ENCODE measurements around the gene ENO4.

ENO4 gene

DNA sequence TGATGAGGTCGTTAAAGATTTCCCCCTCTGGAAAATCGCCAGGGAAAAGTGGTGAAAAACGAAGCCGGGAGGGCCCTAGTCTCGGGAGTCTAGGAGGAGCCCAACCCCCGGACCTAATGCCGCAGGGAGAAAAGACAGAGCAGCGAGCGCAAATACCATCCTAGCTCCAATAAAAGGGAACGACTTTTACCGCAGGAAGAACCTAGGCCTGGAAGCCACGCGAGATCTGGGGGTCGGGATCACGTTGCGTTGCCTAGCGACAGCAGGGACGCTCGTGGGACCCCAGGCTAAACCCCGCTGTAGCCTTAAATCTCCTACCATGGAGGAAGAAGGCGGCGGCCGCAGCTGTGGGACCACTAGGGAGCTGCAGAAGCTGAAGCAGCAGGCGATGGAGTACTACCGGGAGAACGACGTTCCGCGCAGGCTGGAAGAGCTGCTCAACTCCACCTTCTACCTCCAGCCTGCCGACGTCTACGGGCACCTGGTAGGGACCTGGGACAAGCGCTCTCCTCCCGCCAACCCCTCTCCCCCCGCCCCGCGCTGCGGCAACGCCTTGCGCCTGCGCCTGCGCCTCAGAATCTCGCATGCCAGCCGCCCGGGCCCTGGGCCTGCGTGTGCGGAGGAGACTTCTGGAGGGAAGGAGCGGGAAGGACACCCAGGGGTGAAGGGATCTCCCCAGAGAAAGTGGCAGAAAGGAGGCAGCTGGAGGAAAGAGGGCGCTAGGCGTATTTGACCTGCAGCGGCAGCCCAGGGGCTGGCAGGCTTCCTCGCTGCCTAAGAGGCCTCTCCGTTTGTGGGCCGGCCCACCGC lies at the start of gene ENO4:
Gene ENO4, plus strand, starts transcription at position 252 of the 810 bp plus-strand sequence. Its CDS starts 68 bp downstream, at position 320.
- DNase-seq (ENCODE audit: low read depth in 2 of 2) = no peak

GRCh38 chr10:116800286-116800929 lies 48.9 kb upstream of the ENO4 start:
- no peak for DNase-seq (ENCODE audit: low read depth in 2 of 2)

DNA sequence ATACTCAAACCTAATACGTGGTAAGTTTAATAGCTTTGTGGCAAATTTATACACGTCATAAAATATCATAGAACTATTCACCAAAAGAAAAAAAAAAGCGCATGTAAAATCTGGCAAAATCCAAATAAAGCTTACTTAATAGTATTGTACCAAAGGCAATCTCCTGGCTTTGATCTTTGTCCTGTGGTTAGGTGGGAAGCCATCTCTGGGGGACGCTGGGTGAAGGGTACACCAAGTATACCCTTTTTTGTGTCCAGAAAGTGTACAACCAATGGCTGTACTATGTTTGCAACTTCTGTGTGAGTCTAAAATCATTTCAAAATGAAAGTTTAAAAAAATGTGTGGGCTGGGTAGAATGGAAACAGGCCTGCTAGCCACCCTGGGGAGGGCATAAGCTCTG lies 47.6 kb upstream of the ENO4 start:
- no peak for DNase-seq (ENCODE audit: low read depth in 2 of 2)

- no peak for DNase-seq (ENCODE audit: low read depth in 2 of 2)
Observed at GRCh38 chr10:116802474-116802873, 46.8 kb upstream of the ENO4 start.

DNA sequence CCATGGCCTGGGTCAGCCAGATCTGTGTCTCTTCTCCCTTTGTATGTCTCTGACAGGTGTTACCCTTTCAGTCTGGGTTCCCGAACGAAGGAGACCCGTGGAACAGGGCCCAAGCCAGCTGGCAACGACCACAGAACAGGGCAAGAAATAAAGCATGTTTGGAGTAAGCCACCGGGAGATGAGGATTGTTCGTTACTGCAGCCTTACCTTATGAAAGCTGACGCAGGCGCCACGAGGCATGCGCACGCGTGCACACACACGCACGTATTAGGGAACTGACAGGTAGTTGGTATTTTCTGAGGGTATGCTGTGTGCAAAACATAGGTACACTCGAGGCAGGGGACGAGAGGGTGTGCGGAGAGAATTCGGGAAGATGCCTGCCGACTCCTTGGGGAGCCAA lies 46.4 kb upstream of the ENO4 start:
- no peak for DNase-seq (ENCODE audit: low read depth in 2 of 2)

GRCh38 chr10:116803451-116804249 lies 45.6 kb upstream of the ENO4 start:
- no peak for DNase-seq (ENCODE audit: low read depth in 2 of 2)

DNA sequence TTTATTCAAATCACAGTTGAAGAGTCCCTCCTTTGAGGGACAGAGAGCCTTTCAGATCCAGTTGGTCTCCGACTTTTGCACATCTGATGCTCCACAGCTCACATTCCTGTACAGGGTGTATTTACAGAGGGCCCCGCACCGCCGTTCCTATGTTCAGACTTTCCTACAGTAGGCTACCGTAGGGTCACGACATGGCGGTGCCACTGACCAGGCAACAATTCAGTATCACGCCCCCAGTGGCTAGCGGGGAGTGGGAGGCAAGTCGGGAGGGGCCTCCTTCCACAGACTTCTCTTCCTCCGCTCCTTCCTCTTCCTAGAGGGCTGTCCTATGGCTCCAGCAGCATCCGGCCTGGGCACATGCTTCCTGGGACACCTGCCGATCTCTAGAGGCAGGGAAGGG lies 40.6 kb upstream of the ENO4 start:
- no peak for DNase-seq (ENCODE audit: low read depth in 2 of 2)

DNA sequence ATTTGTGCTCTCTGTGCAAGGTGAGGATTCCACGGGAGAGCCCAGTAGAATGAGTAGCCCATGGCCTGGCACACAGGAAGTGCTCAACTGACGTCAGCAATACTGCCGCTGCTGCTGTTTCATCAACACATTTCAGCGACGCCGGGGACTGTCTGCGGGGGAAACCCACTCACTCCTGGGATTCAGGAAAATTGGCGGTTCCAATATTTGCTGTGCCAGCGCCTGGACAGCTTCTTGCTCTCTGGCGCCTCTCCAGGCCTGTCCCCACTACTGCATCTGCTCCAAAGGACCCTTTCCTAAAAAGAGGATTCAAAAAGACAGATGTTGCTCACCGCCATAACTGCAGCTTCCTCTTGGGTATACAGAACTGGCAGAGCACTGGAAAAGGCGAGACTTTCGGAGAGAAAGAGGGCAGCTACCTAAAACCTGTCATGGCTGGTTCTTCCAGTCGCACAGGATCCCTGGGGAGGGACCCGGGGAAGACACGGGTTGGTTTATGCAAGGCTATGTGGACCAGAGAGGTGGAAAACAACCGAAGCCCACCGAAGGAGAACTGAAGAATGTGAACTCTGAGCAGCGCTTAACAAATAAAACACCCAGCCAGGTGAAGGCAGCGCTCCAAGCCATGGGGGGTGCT lies 39.7 kb upstream of the ENO4 start:
- no peak for DNase-seq (ENCODE audit: low read depth in 2 of 2)

- no peak for DNase-seq (ENCODE audit: low read depth in 2 of 2)
Observed at GRCh38 chr10:116810120-116810500, 39.2 kb upstream of the ENO4 start.

DNA sequence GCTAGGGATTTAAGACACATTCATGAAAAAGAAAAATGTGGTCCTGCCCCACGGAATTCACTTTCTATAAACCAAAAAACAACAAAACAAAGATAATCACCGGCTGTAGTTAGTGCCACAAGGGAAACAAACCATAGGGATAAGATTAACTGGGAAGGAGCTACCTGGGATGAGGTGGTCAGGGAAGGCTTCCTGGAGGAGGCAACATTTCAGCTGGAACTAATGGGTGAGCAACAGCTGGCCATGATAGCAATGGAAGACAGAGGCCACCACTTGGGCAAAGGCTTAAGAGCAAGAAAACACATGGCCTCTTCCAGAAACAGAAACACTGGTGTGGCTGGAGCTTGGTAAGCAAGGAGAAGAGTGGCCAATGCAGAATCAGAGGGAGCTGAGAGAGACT lies 38.4 kb upstream of the ENO4 start:
- no peak for DNase-seq (ENCODE audit: low read depth in 2 of 2)

GRCh38 chr10:116811691-116812090 lies 37.6 kb upstream of the ENO4 start:
- no peak for DNase-seq (ENCODE audit: low read depth in 2 of 2)

- DNase-seq (ENCODE audit: low read depth in 2 of 2) = no peak
Observed at GRCh38 chr10:116815641-116816415, 33.5 kb upstream of the ENO4 start.

DNA sequence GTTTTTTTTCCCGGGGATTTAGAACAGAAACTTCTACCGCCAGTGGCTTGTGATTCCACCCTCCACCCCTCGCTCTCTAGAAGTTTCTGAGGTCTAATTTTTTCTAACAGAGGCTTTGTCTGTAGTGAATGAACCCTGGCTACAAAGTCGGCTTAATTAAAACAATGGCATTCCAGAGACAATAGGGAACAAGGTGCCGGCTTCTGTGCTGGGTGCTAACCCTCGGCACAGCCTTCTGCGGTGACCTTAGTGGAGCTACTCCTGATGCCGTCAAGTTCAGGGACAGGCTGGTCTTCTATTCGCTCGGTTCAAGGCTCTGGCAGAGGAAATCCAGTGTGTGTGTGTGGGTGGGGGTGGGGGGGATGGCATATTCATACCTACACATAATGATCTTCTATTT lies 32.1 kb upstream of the ENO4 start:
- DNase-seq (ENCODE audit: low read depth in 2 of 2) = no peak

- no peak for DNase-seq (ENCODE audit: low read depth in 2 of 2)
Observed at GRCh38 chr10:116817780-116818343, 31.4 kb upstream of the ENO4 start.

- no peak for DNase-seq (ENCODE audit: low read depth in 2 of 2)
Observed at GRCh38 chr10:116819999-116820677, 29.2 kb upstream of the ENO4 start.

GRCh38 chr10:116825901-116826300 lies 23.4 kb upstream of the ENO4 start:
- DNase-seq (ENCODE audit: low read depth in 2 of 2) = no peak

- DNase-seq (ENCODE audit: low read depth in 2 of 2) = no peak
Observed at GRCh38 chr10:116826803-116827202, 22.5 kb upstream of the ENO4 start.

DNA sequence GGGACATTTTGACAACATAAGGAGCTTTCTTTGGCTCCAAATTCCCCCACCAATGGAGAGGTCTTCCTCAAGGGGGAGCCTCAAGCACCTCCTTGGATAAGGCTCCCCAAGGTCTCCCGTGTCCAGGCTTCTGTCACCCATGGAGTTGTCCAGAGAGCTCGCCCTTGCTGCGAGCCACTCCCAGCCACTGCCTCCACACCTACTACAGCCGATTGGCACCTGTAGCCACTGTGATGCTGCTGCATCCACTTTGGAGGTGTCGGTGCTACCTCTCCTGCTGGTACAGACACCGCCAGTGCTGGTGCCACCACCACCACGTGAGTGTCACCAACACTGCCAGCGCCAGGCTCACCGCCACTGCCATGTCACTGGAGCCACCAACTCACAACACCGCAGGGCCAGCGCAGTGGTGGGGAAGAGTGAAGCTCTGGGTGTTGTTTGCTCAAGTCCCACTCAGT lies 22.1 kb upstream of the ENO4 start:
- DNase-seq (ENCODE audit: low read depth in 2 of 2) = no peak

- DNase-seq (ENCODE audit: low read depth in 2 of 2) = no peak
Observed at GRCh38 chr10:116828116-116828515, 21.2 kb upstream of the ENO4 start.

- no peak for DNase-seq (ENCODE audit: low read depth in 2 of 2)
Observed at GRCh38 chr10:116829711-116830110, 19.6 kb upstream of the ENO4 start.

Data from activated CD8-positive, alpha-beta memory T cell treated with anti-CD3 and anti-CD28 coated beads for 4 hours (primary cell).